K562 (cell line): ENCODE measurements around the gene FFAR1. TPM values are rescaled to one million over a fixed set of nuclear protein-coding genes. Genes with fewer than 3 reads are reported as not detected.

Experiments
- CEBPB ChIP-seq: fragments of 450-650 bp; IDR thresholded peaks from 2 replicates; pipeline ENCODE4 v1.6.1; 2016; ENCODE audit warnings: missing genetic modification characterization, missing compliant biosample characterization
- ETV6 ChIP-seq, 3 experiments: fragments of 150-350 bp in 1 of 3; sonication (generic) in 1 of 3; formaldehyde crosslinking in 1 of 3; IDR thresholded peaks; 2 replicates each; pipeline versions ENCODE4 v1.6.1 to v1.8.0; 2014 to 2022; ENCODE audit warnings: borderline replicate concordance in 2 of 3, low read depth in 2 of 3, antibody characterized with exemption in 1 of 3, low read length in 1 of 3, mild to moderate bottlenecking in 1 of 3, missing genetic modification reagents in 1 of 3
- FOXJ3 ChIP-seq: sonication (generic); formaldehyde crosslinking; IDR thresholded peaks from 2 replicates; pipeline ENCODE4 v1.4.0; 2020; ENCODE audit warnings: mild to moderate bottlenecking, missing genetic modification reagents
- GATA2 ChIP-seq: sonication (generic); formaldehyde crosslinking; IDR thresholded peaks from 2 replicates; pipeline ENCODE4 v1.4.0; 2020; ENCODE audit warnings: mild to moderate bottlenecking, missing genetic modification reagents
- GTF2A2 ChIP-seq: IDR thresholded peaks from 2 replicates; pipeline ENCODE4 v1.6.1; 2016; ENCODE audit warnings: mild to moderate bottlenecking, missing genetic modification characterization, missing compliant biosample characterization
- HES1 ChIP-seq: fragments of 450-650 bp; IDR thresholded peaks from 2 replicates; pipeline ENCODE4 v1.6.1; 2016; ENCODE audit warnings: low read depth, mild to moderate bottlenecking, moderate library complexity
- KHSRP ChIP-seq: fragments of 450-650 bp; IDR thresholded peaks from 2 replicates; pipeline ENCODE4 v1.6.1; 2017
- MCM2 ChIP-seq: fragments of 450-650 bp; IDR thresholded peaks from 2 replicates; pipeline ENCODE4 v1.6.1; 2017; ENCODE audit warnings: low read depth, mild to moderate bottlenecking
- NCOR1 ChIP-seq: fragments of 450-650 bp; IDR thresholded peaks from 2 replicates; pipeline ENCODE4 v1.6.1; 2016; ENCODE audit warnings: mild to moderate bottlenecking, moderate library complexity
- NR2F6 ChIP-seq: fragments of 450-650 bp; formaldehyde crosslinking; IDR thresholded peaks from 2 replicates; pipeline ENCODE4 v1.4.0; 2020; ENCODE audit warnings: mild to moderate bottlenecking
- NRF1 ChIP-seq, 2 experiments: fragments of 450-650 bp; IDR thresholded peaks in 1 of 2; conservative IDR thresholded peaks in 1 of 2; 2 replicates each; pipeline ENCODE4 v1.6.1; 2014; ENCODE audit warnings: mild to moderate bottlenecking in 2 of 2
- PYGO2 ChIP-seq: fragments of 450-650 bp; IDR thresholded peaks from 2 replicates; pipeline ENCODE4 v1.6.1; 2016; ENCODE audit warnings: mild to moderate bottlenecking, missing genetic modification characterization, moderate library complexity, missing compliant biosample characterization
- SMARCA5 ChIP-seq: fragments of 450-650 bp; IDR thresholded peaks from 2 replicates; pipeline ENCODE4 v1.6.1; 2016
- SRSF7 ChIP-seq: fragments of 200-400 bp; formaldehyde crosslinking; optimal IDR thresholded peaks from 2 replicates; pipeline ENCODE3; 2017; ENCODE audit warnings: mild to moderate bottlenecking, low read depth, low read length
- THRAP3 ChIP-seq: fragments of 450-650 bp; IDR thresholded peaks from 2 replicates; pipeline ENCODE4 v1.6.1; 2016; ENCODE audit warnings: mild to moderate bottlenecking, inconsistent platforms, borderline replicate concordance
- TOE1 ChIP-seq, 2 experiments: fragments of 450-650 bp in 1 of 2; sonication (generic) in 1 of 2; formaldehyde crosslinking in 1 of 2; IDR thresholded peaks; 2 replicates each; pipeline versions ENCODE4 v1.7.1 to v1.8.0; 2016 to 2022; ENCODE audit warnings: borderline replicate concordance in 2 of 2, mild to moderate bottlenecking in 2 of 2, antibody characterized with exemption in 1 of 2, inconsistent platforms in 1 of 2, low read depth in 1 of 2, missing genetic modification reagents in 1 of 2, moderate library complexity in 1 of 2
- TRIM24 ChIP-seq, 2 experiments: fragments of 450-650 bp; IDR thresholded peaks; 2 replicates each; pipeline ENCODE4 v1.6.1; 2016
- VEZF1 ChIP-seq: fragments of 200-800 bp; sonication (Bioruptor generic); IDR thresholded peaks from 2 replicates; pipeline ENCODE4 v1.6.1; 2017; ENCODE audit warnings: missing genetic modification characterization, missing compliant biosample characterization
- ZC3H8 ChIP-seq: fragments of 450-650 bp; IDR thresholded peaks from 2 replicates; pipeline ENCODE4 v1.6.1; 2017
- ZNF121 ChIP-seq: sonication (generic); formaldehyde crosslinking; conservative IDR thresholded peaks from 2 replicates; pipeline ENCODE4 v1.8.0; 2022; ENCODE audit warnings: missing genetic modification reagents
- ZNF143 ChIP-seq: sonication (generic); formaldehyde crosslinking; IDR thresholded peaks from 2 replicates; pipeline ENCODE4 v1.9.0; 2022; ENCODE audit warnings: mild to moderate bottlenecking, missing genetic modification reagents
- ZNF395 ChIP-seq: fragments of 200-800 bp; sonication (Bioruptor generic); IDR thresholded peaks from 2 replicates; pipeline ENCODE4 v1.6.1; 2017; ENCODE audit warnings: missing genetic modification characterization, missing compliant biosample characterization
- ZNF639 ChIP-seq, 2 experiments: fragments of 200-800 bp in 1 of 2; sonication (Bioruptor generic) in 1 of 2; sonication (generic) in 1 of 2; formaldehyde crosslinking in 1 of 2; IDR thresholded peaks in 1 of 2; conservative IDR thresholded peaks in 1 of 2; 2 replicates each; pipeline versions ENCODE4 v1.5.0 to v1.6.1; 2016 to 2020; ENCODE audit warnings: missing compliant biosample characterization in 1 of 2, missing genetic modification characterization in 1 of 2, missing genetic modification reagents in 1 of 2
- polyA plus RNA-seq, 8 experiments: library from polyadenylated mRNA; depleted of rRNA in 4 of 8; stranded (reverse) in 5 of 8; unstranded in 3 of 8; fragments of >200 nt; fragmentation: Nextera tagmentation in 2 of 8; fragmentation: Illumina TruSeq in 1 of 8; extraction: Ambion mirVana in 2 of 8; extraction: Trizol in 1 of 8; gene quantifications; 2 replicates each; pipeline versions ENCODE4 v1.2.1 to v1.2.3, GENCODE V29; 2011 to 2014; ENCODE audit warnings: inconsistent platforms in 1 of 8, missing spikeins in 1 of 8
- total RNA-seq, 7 experiments: library from RNA; depleted of rRNA in 6 of 7; stranded (reverse); fragments of >200 nt in 6 of 7; fragmentation: Illumina TruSeq in 2 of 7; extraction: Trizol in 2 of 7; gene quantifications; 2 replicates each; pipeline versions ENCODE4 v1.2.1 to v1.2.3, GENCODE V29; 2011 to 2021; ENCODE audit warnings: low replicate concordance in 1 of 7

Gene FFAR1
- total and polyA plus RNA-seq, 9 of the 15 experiments (the other 6 are each of a cell fraction or from before 2014, with no cell fraction given): not detected

- TF ChIP-seq ZNF639 (CRISPR knock-in tag; conservative IDR thresholded peaks at IDR 0.05 in 1 of 2, IDR thresholded peaks at IDR 0.05 in 1 of 2) (peak in 1 of 2 experiments; percentile 40; a peak in 1 of 4 replicates), GATA2 (CRISPR knock-in tag) (peak; percentile 44; the same call in 1 of the 2 replicates), VEZF1 (CRISPR knock-in tag) (peak; percentile 56), PYGO2 (tag) (no peak), TOE1 (IDR thresholded peaks at IDR 0.05; ENCODE audit: borderline replicate concordance) (peak; percentile 70), TOE1 (CRISPR knock-in tag; IDR thresholded peaks at IDR 0.05; ENCODE audit: borderline replicate concordance, low read depth) (no peak), SRSF7 (no peak), MCM2 (no peak), CEBPB (tag) (peak; percentile 68), FOXJ3 (CRISPR knock-in tag) (no peak), KHSRP (0 out of 2 replicates have a peak, but pooled peaks have one; percentile 6), NR2F6 (CRISPR knock-in tag) (no peak), GTF2A2 (no peak), NCOR1 (peak; percentile 95), TRIM24 (IDR thresholded peaks at IDR 0.05) (peak; percentile 91 to 94), SMARCA5 (no peak), ZNF121 (CRISPR knock-in tag) (no peak), HES1 (peak; percentile 67; the same call in 1 of the 2 replicates), ETV6 (IDR thresholded peaks at IDR 0.05; ENCODE audit: borderline replicate concordance in 1 of 2, low read depth in 2 of 2, low read length in 1 of 2) (0 out of 4 replicates have a peak, but pooled peaks of 1 of the 2 experiments have one; percentile 35), ETV6 (CRISPR knock-in tag; IDR thresholded peaks at IDR 0.05; ENCODE audit: borderline replicate concordance) (no peak), ZNF143 (CRISPR knock-in tag) (no peak; the same call in 1 of the 2 replicates), ZC3H8 (no peak), NRF1 (conservative IDR thresholded peaks at IDR 0.05 in 1 of 2, IDR thresholded peaks at IDR 0.05 in 1 of 2) (0 out of 4 replicates have a peak, but pooled peaks of 1 of the 2 experiments have one; percentile 18), ZNF395 (CRISPR knock-in tag) (peak; percentile 49; the same call in 1 of the 2 replicates), THRAP3 (no peak)
These were observed 32.9 kb downstream of the FFAR1 start (continued) for GRCh38 chr19:35380450-35381124.
